Inflammatory macrophage treated with lipopolysaccharide for 1 hour (primary cell): ENCODE data around the gene IL11RA.
A peak's percentile ranks its signal among the peaks of the same experiment; 100 is the strongest.

Source experiments
- DNase-seq, 2 donors: peaks; one replicate each; pipeline ENCODE4 v3.0.0-alpha.2; 2020 to 2022

Gene IL11RA

GRCh38 chr9:34688329-34689115 is 36.5 kb downstream of the IL11RA start:
- DNase-seq: no peak

DNA sequence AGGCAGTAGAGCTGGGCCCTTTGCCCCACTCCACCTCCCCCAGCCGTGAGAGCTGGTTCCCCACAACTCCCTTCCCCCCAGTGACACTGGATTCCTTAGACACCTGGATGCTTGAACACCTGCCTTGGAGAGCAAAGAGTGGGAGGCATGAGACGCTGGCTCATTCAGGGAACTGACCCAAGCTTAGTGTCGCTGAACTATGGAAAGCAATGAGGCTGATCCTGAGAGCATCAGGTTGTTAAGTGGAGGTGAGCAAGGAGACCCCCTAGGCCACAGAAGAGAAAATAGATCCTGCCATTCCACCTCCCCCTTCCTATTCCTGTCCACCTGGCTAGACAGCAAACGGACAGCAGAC is 37.1 kb downstream of the IL11RA start:
- DNase-seq: no peak

GRCh38 chr9:34689512-34689911 is 37.5 kb downstream of the IL11RA start:
- DNase-seq: no peak

DNA sequence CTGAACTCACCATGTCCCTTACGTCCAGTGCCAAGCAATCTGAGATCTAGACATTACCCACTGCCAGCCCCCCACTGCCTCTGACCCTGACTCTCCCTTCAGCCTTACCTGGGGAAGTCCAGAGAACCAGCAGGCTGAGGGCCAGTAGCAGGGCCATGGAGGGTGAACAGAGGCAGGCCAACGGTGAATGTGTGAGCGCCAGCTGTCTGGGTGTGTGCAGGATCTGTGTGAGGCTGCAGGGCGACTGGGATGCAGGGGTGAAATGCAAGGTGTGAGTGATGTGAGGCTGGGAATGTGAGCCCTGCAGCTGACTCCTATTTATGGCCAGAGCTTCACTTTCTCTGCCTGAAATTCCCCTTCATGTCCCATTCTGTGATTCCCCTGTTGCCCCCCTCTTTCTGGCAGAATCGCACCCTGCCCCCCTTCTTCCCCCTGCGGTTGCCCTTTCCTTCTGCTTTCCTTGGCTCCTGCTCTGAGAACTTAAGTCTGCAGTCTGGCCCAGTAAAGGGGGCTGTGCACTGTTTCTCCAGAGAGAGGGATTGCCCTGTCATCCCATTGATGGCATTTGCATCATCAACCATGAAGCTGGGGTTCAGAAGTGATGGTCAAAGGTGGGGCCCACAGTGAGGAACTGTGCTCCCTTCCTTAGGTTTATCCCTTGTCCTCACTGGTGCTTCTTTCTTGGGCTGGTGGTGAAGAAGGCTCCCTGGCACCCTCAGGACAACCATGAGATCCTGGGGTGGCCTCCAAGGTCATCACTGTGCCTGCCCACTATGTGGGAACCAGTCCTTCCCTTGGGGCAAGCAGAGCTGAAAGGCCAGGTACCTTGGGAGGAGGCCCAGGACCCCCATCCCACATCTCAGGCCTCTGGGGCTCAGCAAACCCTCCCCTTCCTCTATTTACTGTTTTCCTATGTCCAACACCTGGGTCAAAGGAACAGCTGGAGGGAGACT is 39.3 kb downstream of the IL11RA start, which contains the start of gene CCL19:
TSS of gene CCL19 (minus strand) at position 294 of the 953 bp plus-strand sequence. CDS start at position 157, 137 bp downstream.
- peak; percentile 21 to 35 for DNase-seq

- peak in 1 of 2 donors; percentile 12 for DNase-seq
Observed at GRCh38 chr9:34691936-34692315, 39.9 kb downstream of the IL11RA start.

- DNase-seq: no peak
Observed at GRCh38 chr9:34693560-34693959, 41.6 kb downstream of the IL11RA start.

DNA sequence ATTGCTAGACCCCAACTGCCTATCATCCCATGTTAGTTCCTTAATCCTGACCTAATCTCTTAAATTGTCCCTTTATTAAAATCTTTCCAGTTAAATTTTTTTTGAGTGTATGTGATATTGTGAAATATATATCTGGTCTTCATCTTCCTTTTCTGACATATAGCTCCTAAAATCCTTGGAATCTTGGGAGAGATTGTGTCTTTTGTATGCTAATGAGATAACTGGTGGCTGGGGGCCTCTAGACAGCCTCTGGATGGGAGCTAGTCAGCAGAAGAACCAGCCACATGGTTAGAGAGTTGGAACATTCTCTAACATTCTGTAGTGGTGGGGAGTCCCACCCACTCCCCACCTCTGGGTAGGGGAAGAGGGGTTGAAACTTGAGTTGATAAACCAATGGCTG is 42.8 kb downstream of the IL11RA start:
- no peak for DNase-seq

DNA sequence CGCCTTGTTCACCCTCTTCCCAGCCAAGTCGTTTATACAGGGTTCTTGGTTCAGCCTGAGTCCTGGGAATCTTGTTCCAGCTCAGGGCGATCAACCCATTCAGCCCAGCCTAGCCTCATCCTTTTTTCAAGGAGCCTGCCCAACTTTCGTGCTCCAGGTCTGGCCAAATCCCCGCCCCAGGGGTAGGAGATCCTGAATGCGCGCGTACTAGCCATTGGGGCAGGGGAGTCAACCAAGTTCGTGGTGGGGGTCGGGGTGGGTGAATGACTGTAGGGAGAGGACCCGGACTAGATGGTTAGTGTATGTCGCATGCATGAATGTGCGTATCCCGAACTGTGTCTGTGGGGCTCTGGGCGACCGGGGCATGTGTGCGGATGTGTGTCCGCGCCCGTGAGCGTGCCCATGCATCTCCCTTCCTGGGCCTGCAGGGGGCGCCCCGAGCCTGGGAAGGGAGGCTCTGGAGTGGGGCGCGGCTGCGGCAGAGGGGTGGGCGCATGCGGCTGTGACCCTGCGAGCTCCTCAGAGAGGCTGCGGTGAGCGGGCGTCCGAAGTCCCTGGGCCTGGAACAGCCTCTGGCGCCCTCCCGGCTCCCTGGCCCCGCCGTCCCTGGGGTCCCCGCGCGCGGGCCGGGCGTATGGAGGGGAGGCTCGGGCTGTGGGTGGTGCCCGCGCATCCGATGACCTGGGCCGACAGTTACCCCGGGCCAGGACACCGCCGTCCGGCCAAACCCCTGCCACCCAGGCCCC is 49.2 kb downstream of the IL11RA start:
- peak; percentile 44 to 81 for DNase-seq

GRCh38 chr9:34701769-34702736 is 50.1 kb downstream of the IL11RA start:
- peak; percentile 50 to 88 for DNase-seq

- DNase-seq: no peak
Observed at GRCh38 chr9:34707130-34707529, 55.1 kb downstream of the IL11RA start.

DNA sequence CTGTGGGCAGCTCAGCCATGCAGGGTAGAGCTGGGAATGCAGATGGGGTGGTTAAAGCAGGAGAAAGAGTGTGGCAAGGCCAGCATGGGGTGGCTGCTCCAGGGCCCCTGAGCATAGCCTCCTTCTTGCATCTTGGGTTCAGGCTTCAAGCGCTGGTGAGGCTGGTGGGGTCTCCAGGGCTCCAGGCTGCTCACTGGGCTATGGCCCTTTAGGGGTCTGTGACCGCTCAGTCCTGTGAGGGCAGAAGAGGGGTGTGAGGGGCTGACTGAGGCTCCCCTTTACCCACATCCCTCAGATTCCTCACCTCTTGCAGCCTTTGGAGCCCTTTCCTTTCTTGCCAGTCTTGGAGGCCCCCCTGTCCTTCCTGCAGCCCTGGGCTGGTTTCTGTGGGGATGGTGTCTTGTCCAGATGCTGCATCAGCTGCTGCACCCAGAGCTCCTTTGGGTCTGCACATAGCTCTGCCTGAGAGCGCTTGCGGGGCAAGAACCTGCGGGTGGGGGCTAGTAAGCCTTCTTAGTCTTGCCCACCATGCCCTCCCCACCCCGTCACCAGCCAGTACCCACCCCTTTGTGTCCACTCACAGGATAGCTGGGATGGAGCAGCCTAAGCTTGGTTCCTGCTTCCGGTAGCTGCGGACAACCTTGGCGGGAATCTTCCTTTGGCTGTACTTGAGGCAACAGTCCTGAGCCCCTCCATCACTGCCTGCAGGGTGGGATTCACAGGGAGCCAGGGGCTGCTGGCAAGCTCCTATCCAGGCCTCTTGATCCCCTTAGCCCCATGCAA is 57.4 kb downstream of the IL11RA start:
- DNase-seq: no peak

- DNase-seq: peak; percentile 6 to 33
Observed at GRCh38 chr9:34710023-34710422, 58.0 kb downstream of the IL11RA start, which contains the start of gene CCL21. Gene CCL21, minus strand, starts transcription at chr9:34710136. Its CDS starts 70 bp downstream, at chr9:34710066.
